Upper lobe of left lung (tissue), 4 donors: ENCODE results near the gene EEF2K.

Experiments used
- CTCF ChIP-seq, 6 experiments: fragments of 450-650 bp in 4 of 6; fragments of 200-600 bp in 2 of 6; sonication (generic) in 2 of 6; IDR thresholded peaks; one replicate each; pipeline ENCODE4 v1.5.1; 2016 to 2019; ENCODE audit warnings: antibody characterized with exemption in 6 of 6
- EP300 ChIP-seq, 4 donors: sonication (generic); formaldehyde crosslinking; IDR thresholded peaks; one replicate each; pipeline ENCODE4 v1.5.1; 2017; ENCODE audit warnings: antibody characterized with exemption in 4 of 4, control low read depth in 2 of 4
- POLR2AphosphoS5 ChIP-seq, 2 donors: sonication (generic); formaldehyde crosslinking; IDR thresholded peaks; one replicate each; pipeline ENCODE4 v1.5.1; 2017; ENCODE audit warnings: antibody characterized with exemption in 2 of 2

DNA sequence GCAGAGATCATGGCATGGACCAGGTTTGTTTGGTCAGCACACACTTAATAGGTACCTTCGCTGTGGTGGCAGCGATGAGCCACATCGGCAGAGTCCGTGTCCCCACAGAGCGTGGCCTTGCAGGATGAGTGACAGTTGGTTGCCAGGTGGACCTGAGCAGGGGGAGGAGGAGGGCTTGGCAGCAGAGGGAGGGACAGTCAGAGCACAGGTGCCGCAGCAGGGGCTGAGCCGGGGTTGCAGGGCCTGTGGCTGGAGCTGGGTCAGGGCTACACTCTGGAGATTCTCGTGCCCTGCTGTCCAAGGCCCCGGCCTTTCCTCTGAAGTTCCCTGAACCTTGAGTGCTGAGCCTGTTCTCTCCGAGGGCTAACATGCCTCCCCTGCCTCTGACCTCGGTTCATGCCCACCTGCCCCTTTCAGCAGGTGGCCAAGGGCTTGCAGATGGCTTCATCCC is 116.0 kb downstream of the EEF2K start:
- TF ChIP-seq CTCF (IDR thresholded peaks at IDR 0.05): no peak
- no peak for TF ChIP-seq POLR2AphosphoS5 (IDR thresholded peaks at IDR 0.05)
- TF ChIP-seq EP300 (IDR thresholded peaks at IDR 0.05): no peak
